Measurements from ENCODE around the gene ISL1. TPM values are rescaled to one million over a fixed set of nuclear protein-coding genes. Genes with fewer than 3 reads are reported as not detected.

The ISL1 gene
- not detected in 2 replicates for total RNA-seq

GRCh38 chr5:51383131-51384121 lies at the start of gene ISL1:
ISL1 (plus strand) TSS chr5:51383448; CDS start chr5:51383672, 224 bp downstream.

